HCT116 (cell line): ENCODE results near the gene ZNF579. TPM values are rescaled to one million over a fixed set of nuclear protein-coding genes. Genes with fewer than 3 reads are reported as not detected.
A peak's percentile ranks its signal among the peaks of the same experiment; 100 is the strongest.

ENCODE experiments used
- ATAC-seq: fragments of 200-7000 bp; cut with Tn5 transposase; 2 replicates; pipeline ENCODE4 v1.9.1; 2020; ENCODE audit warnings: mild to moderate bottlenecking, moderate library complexity
- BruUV-seq: library from RNA; stranded (reverse); fragments of 400-500 nt; replicated peaks from 2 replicates; lab custom pipeline; 2021; lab: Mats Ljungman, UMichigan
- CTCF ChIA-PET: fragments of 300-600 bp; sonication (Branson Sonifier 250); formaldehyde crosslinking; loops from one replicate; lab custom pipeline; 2021; ENCODE audit warnings: antibody characterized with exemption; lab: Charles Lee
- POLR2A ChIA-PET: fragments of 300-600, 350-600 bp; sonication (Branson Sonifier 250); formaldehyde crosslinking; loops from one replicate; lab custom pipeline; 2021; ENCODE audit warnings: antibody characterized with exemption; lab: Charles Lee
- RAD21 ChIA-PET, 2 experiments: fragments of 300-600 bp; sonication (Branson Sonifier 250); formaldehyde crosslinking; loops; one replicate each; lab custom pipeline; 2023; ENCODE audit warnings: low total read pairs in 2 of 2; ENCODE audit not compliant: uncharacterized antibody in 2 of 2, unreplicated experiment in 2 of 2, low non-redundant PET in 1 of 2; lab: Charles Lee
- DNase-seq: peaks from one replicate; pipeline ENCODE4 v3.0.0-alpha.2; 2010; ENCODE audit warnings: low read depth, low spot score
- H2AFZ ChIP-seq: fragments of 200-600 bp; shearing (Covaris generic), sonication (generic); 2 replicates; pipeline ENCODE4 v1.6.1; 2017; ENCODE audit warnings: low read depth, mixed run types, mixed read lengths, antibody characterized with exemption, low read length; ENCODE audit not compliant: poor library complexity, severe bottlenecking
- H3K27ac ChIP-seq: 2 replicates; pipeline ENCODE4 v1.5.1; 2012; ENCODE audit warnings: low read depth, low read length
- H3K27me3 ChIP-seq: fragments of 200-600 bp; sonication (generic); 2 replicates; pipeline ENCODE4 v1.6.1; 2016; ENCODE audit warnings: mixed run types, low read length, mixed read lengths; ENCODE audit not compliant: insufficient read depth
- H3K36me3 ChIP-seq, 2 experiments: fragments of 200-500 bp in 1 of 2; fragments of 200-600 bp in 1 of 2; sonication (Bioruptor generic) in 1 of 2; sonication (generic) in 1 of 2; 2 replicates each; pipeline versions ENCODE4 v1.5.1 to v1.6.1; 2014 to 2016; ENCODE audit warnings: low read length in 2 of 2, inconsistent platforms in 1 of 2, mixed read lengths in 1 of 2, mixed run types in 1 of 2; ENCODE audit not compliant: insufficient read depth in 2 of 2, control insufficient read depth in 1 of 2
- H3K4me1 ChIP-seq, 2 experiments: fragments of 200-600 bp in 1 of 2; sonication (generic) in 1 of 2; 2 replicates each; pipeline versions ENCODE4 v1.5.1 to v1.6.1; 2012 to 2017; ENCODE audit warnings: low read length in 2 of 2, inconsistent platforms in 1 of 2, mild to moderate bottlenecking in 1 of 2, mixed read lengths in 1 of 2, mixed run types in 1 of 2, moderate library complexity in 1 of 2; ENCODE audit not compliant: insufficient read depth in 2 of 2, control insufficient read depth in 1 of 2
- H3K4me2 ChIP-seq: fragments of 200-600 bp; sonication (generic); 2 replicates; pipeline ENCODE4 v1.6.1; 2017; ENCODE audit warnings: mixed run types, low read length, mixed read lengths
- H3K4me3 ChIP-seq, 2 experiments: fragments of 200-600 bp in 1 of 2; sonication (generic) in 1 of 2; replicated peaks in 1 of 2; 2 replicates each; pipeline ENCODE4 v1.5.1; 2011 to 2016; ENCODE audit warnings: low read length in 2 of 2, control low read depth in 1 of 2, low read depth in 1 of 2, mild to moderate bottlenecking in 1 of 2, mixed read lengths in 1 of 2, mixed run types in 1 of 2
- H3K79me2 ChIP-seq: fragments of 200-600 bp; sonication (generic); 2 replicates; pipeline ENCODE4 v1.6.1; 2017; ENCODE audit warnings: mild to moderate bottlenecking, mixed run types, low read length, moderate library complexity, mixed read lengths; ENCODE audit not compliant: insufficient read depth
- H3K9ac ChIP-seq: fragments of 200-600 bp; sonication (generic); 2 replicates; pipeline ENCODE4 v1.6.1; 2016; ENCODE audit warnings: low read length, mixed read lengths
- H3K9me2 ChIP-seq: fragments of 200-600 bp; sonication (generic), shearing (Covaris generic); 2 replicates; pipeline ENCODE4 v1.6.1; 2017; ENCODE audit warnings: mixed run types, mild to moderate bottlenecking, moderate library complexity; ENCODE audit not compliant: insufficient read depth
- H3K9me3 ChIP-seq, 2 experiments: fragments of 200-500 bp in 1 of 2; fragments of 200-600 bp in 1 of 2; sonication (Bioruptor generic) in 1 of 2; sonication (generic) in 1 of 2; 2 replicates each; pipeline ENCODE4 v1.6.1; 2014 to 2017; ENCODE audit warnings: low read length in 2 of 2, mixed read lengths in 2 of 2, inconsistent platforms in 1 of 2, low read depth in 1 of 2, mild to moderate bottlenecking in 1 of 2, mixed run types in 1 of 2, moderate library complexity in 1 of 2; ENCODE audit not compliant: control insufficient read depth in 1 of 2, insufficient read depth in 1 of 2
- H4K20me1 ChIP-seq: fragments of 200-600 bp; sonication (generic), shearing (Covaris generic); 2 replicates; pipeline ENCODE4 v1.6.1; 2017; ENCODE audit warnings: mixed run types, mild to moderate bottlenecking, moderate library complexity; ENCODE audit not compliant: insufficient read depth
- CBX3 ChIP-seq: IDR thresholded peaks from 2 replicates; pipeline ENCODE4 v1.6.1; 2012; ENCODE audit warnings: low read depth
- CTCF ChIP-seq, 3 experiments: fragments of 200-600 bp in 1 of 3; sonication (generic) in 1 of 3; IDR thresholded peaks in 2 of 3; conservative IDR thresholded peaks in 1 of 3; 2 replicates each; pipeline ENCODE4 v1.5.1; 2012 to 2017; ENCODE audit warnings: low read depth in 2 of 3, low read length in 2 of 3, antibody characterized with exemption in 1 of 3, borderline replicate concordance in 1 of 3, control low read depth in 1 of 3, mild to moderate bottlenecking in 1 of 3, mixed read lengths in 1 of 3, mixed run types in 1 of 3, moderate library complexity in 1 of 3; ENCODE audit not compliant: insufficient read depth in 1 of 3
- EGR1 ChIP-seq: IDR thresholded peaks from 2 replicates; pipeline ENCODE4 v1.6.1; 2012; ENCODE audit warnings: low read depth
- ELF1 ChIP-seq: IDR thresholded peaks from 2 replicates; pipeline ENCODE4 v1.6.1; 2012; ENCODE audit warnings: low read depth, borderline replicate concordance
- EZH2 ChIP-seq: fragments of 200-600 bp; sonication (generic); IDR thresholded peaks from 2 replicates; pipeline ENCODE4 v1.6.1; 2017; ENCODE audit warnings: antibody characterized with exemption, mixed run types
- EZH2phosphoT487 ChIP-seq: fragments of 200-600 bp; IDR thresholded peaks from 2 replicates; pipeline ENCODE4 v1.6.1; 2018; ENCODE audit warnings: antibody characterized with exemption, borderline replicate concordance
- FOSL1 ChIP-seq: IDR thresholded peaks from 2 replicates; pipeline ENCODE4 v1.6.1; 2012; ENCODE audit warnings: low read depth
- JUND ChIP-seq: IDR thresholded peaks from 2 replicates; pipeline ENCODE4 v1.6.1; 2012
- MAX ChIP-seq: IDR thresholded peaks from 2 replicates; pipeline ENCODE4 v1.6.1; 2012
- POLR2A ChIP-seq: IDR thresholded peaks from 2 replicates; pipeline ENCODE4 v1.7.0; 2011; ENCODE audit warnings: borderline replicate concordance; ENCODE audit not compliant: insufficient read depth, insufficient read length; ENCODE audit errors: extremely low read depth
- POLR2AphosphoS5 ChIP-seq: IDR thresholded peaks from 2 replicates; pipeline ENCODE4 v1.6.1; 2011; ENCODE audit warnings: mild to moderate bottlenecking, low read depth, low read length, moderate library complexity
- RAD21 ChIP-seq: IDR thresholded peaks from 2 replicates; pipeline ENCODE4 v1.6.1; 2012; ENCODE audit warnings: low read depth, mild to moderate bottlenecking
- REST ChIP-seq: IDR thresholded peaks from 2 replicates; pipeline ENCODE4 v1.6.1; 2012; ENCODE audit warnings: low read depth
- SIN3A ChIP-seq: IDR thresholded peaks from 2 replicates; pipeline ENCODE4 v1.6.1; 2012; ENCODE audit warnings: low read depth
- SRF ChIP-seq: IDR thresholded peaks from 2 replicates; pipeline ENCODE4 v1.6.1; 2012; ENCODE audit warnings: low read depth
- TCF7L2 ChIP-seq: IDR thresholded peaks from 2 replicates; pipeline ENCODE4 v1.7.0; 2011; ENCODE audit warnings: borderline replicate concordance, inconsistent platforms; ENCODE audit not compliant: insufficient read depth, insufficient read length; ENCODE audit errors: extremely low read depth
- YY1 ChIP-seq: IDR thresholded peaks from 2 replicates; pipeline ENCODE4 v1.6.1; 2011; ENCODE audit warnings: low read length, low read depth, moderate library complexity, mild to moderate bottlenecking; ENCODE audit not compliant: insufficient replicate concordance; ENCODE audit errors: extremely low read depth
- ZBTB33 ChIP-seq: IDR thresholded peaks from 2 replicates; pipeline ENCODE4 v1.6.1; 2011; ENCODE audit warnings: mild to moderate bottlenecking, low read length, moderate library complexity; ENCODE audit not compliant: insufficient replicate concordance; ENCODE audit errors: extremely low read depth
- ZFX ChIP-seq: fragments of 450-650 bp; IDR thresholded peaks from 2 replicates; pipeline ENCODE4 v1.6.1; 2017
- ZNF274 ChIP-seq: fragments of 200-500 bp; sonication (Bioruptor generic); IDR thresholded peaks from 2 replicates; pipeline ENCODE4 v1.6.1; 2014; ENCODE audit warnings: mild to moderate bottlenecking, low read depth, low read length, inconsistent platforms
- intact Hi-C: fragments of 100-400 bp; cut with micrococcal nuclease; formaldehyde crosslinking; loops from 2 replicates; pipeline ENCODE4 v1.10.0; 2022
- total RNA-seq: library from RNA; stranded (reverse); gene quantifications from one replicate; pipeline ENCODE4 v1.2.1, GENCODE V29; 2021; ENCODE audit not compliant: unreplicated experiment

Gene ZNF579
- total RNA-seq, 1 experiment from 2014 or later, result 24.1 TPM

GRCh38 chr19:55598034-55598433 is 17.4 kb upstream of the ZNF579 start:
- H2AFZ ChIP-seq, result no peak overlapping the region
- peak overlapping the region; percentile 96 for H3K4me2 ChIP-seq
- peaks cover 14 to 25% of the 10 kb centered on the region in 2 experiments; a peak in 3 of 4 replicates for H3K4me1 ChIP-seq
- no peak for TF ChIP-seq RAD21
- TF ChIP-seq EZH2, result no peak
- no peak for TF ChIP-seq JUND
- no peak for TF ChIP-seq YY1
- TF ChIP-seq REST, result no peak
- no peak for TF ChIP-seq ZFX
- no peak for TF ChIP-seq POLR2AphosphoS5
- no peak for TF ChIP-seq SIN3A
- no peak for TF ChIP-seq SRF
- TF ChIP-seq EZH2phosphoT487, result no peak
- no peak for TF ChIP-seq MAX
- no peak for TF ChIP-seq ZBTB33
- TF ChIP-seq FOSL1, result no peak
- no peak for TF ChIP-seq ELF1
- TF ChIP-seq EGR1, result no peak
- TF ChIP-seq CTCF (IDR thresholded peaks at IDR 0.05 in 2 of 3, conservative IDR thresholded peaks at IDR 0.05 in 1 of 3; ENCODE audit: borderline replicate concordance in 1 of 3, insufficient read depth in 1 of 3, low read depth in 2 of 3, low read length in 2 of 3), result no peak
- TF ChIP-seq CBX3, result no peak
- no peak for TF ChIP-seq POLR2A
- no peak for TF ChIP-seq TCF7L2
- no peak for TF ChIP-seq ZNF274
- TF ChIP-seq, all 23 proteins: peak for 0
- Histone ChIP-seq H3K9me2 (no peaks in the 10 kb centered on the region), H3K27ac (peak overlapping the region; percentile 40), H3K9ac (no peak overlapping the region), H3K27me3 (no peaks in the 10 kb centered on the region), H3K9me3 (no peaks in the 10 kb centered on the region), H3K79me2 (peaks cover 4% of the 10 kb centered on the region; the same call in 1 of the 2 replicates), H3K4me3 (peak overlapping the region in 1 of 2 experiments; percentile 67; a peak in 3 of 4 replicates), H3K36me3 (peaks cover 3 to 16% of the 10 kb centered on the region in 2 experiments), H4K20me1 (no peaks in the 10 kb centered on the region)
- intact Hi-C loops, result no loop called here
- no TSS peak for BruUV-seq
- DNase-seq (no peak), ATAC-seq (no peak)
- ChIA-PET RAD21 (no interaction called here), CTCF (no interaction called here), POLR2A (interaction anchor here (0.6 kb wide), 1 partner anchor 26 kb away, joined by 7 read pairs; the partner anchor contains the start of gene ZNF784)
